ENCODE data around the gene RAB42. TPM values are rescaled to one million over a fixed set of nuclear protein-coding genes. Genes with fewer than 3 reads are reported as not detected.

Gene RAB42
- total RNA-seq, 4 donors from 2014 or later = 1.8 to 6.6 (median 4.6) TPM

DNA sequence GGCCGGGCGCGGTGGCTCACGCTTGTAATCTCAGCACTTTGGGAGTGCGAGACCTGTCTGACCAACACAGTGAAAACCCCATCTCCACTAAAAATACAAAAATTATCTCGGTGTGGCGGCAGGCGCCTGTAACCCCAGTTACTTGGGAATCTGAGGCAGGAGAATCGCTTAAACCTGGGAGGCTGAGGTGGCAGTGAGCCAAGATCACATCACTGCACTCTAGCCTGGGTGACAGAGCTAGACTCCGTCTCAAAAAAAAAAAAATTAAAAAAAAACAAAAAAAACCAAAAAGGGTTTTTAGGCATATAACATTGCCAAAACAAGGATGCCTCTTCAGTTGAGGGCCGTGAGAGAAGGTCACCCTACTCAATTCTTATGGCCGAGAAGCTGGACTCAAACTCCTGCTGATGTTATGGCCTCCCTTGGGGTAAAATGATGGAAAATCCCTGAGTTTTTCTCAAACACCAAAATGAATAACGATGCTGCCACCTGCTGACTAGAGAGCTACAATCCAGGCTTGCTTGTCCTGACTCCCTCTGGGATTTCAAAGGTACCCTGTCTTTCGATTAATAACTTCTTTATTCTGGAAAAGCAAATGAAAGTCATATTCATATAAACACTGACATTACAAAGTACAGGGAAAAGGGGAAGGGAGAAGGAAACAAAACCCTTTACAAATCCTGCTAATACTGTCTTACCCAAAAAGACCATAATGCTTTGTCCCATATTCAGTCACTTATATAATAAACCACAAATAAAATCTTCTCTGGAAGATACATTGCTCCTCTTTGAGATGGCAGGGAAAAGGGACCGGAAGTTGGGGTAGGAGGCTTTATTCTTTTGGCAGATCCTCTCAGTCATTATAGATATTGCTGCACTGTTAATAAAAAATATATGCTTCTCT lies 10.7 kb downstream of the RAB42 start:
- TF ChIP-seq POLR2A (IDR thresholded peaks at IDR 0.05) = no peak
- TF ChIP-seq, protein P1, sequence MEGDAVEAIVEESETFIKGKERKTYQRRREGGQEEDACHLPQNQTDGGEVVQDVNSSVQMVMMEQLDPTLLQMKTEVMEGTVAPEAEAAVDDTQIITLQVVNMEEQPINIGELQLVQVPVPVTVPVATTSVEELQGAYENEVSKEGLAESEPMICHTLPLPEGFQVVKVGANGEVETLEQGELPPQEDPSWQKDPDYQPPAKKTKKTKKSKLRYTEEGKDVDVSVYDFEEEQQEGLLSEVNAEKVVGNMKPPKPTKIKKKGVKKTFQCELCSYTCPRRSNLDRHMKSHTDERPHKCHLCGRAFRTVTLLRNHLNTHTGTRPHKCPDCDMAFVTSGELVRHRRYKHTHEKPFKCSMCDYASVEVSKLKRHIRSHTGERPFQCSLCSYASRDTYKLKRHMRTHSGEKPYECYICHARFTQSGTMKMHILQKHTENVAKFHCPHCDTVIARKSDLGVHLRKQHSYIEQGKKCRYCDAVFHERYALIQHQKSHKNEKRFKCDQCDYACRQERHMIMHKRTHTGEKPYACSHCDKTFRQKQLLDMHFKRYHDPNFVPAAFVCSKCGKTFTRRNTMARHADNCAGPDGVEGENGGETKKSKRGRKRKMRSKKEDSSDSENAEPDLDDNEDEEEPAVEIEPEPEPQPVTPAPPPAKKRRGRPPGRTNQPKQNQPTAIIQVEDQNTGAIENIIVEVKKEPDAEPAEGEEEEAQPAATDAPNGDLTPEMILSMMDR (IDR thresholded peaks at IDR 0.05) = peak; percentile 25 to 84 (median 62)
- H3K4me1 ChIP-seq = no peaks in the 10 kb centered on the region
- H3K9me3 ChIP-seq = no peaks in the 10 kb centered on the region
- H3K4me3 ChIP-seq = no peak overlapping the region
- H3K27me3 ChIP-seq = no peaks in the 10 kb centered on the region
- H3K36me3 ChIP-seq = peaks cover 0 to 57% (median 0%) of the 10 kb centered on the region in 3 donors
- no peak overlapping the region for H3K27ac ChIP-seq
- DNase-seq = peak in 2 of 3 donors; percentile 29 to 77

DNA sequence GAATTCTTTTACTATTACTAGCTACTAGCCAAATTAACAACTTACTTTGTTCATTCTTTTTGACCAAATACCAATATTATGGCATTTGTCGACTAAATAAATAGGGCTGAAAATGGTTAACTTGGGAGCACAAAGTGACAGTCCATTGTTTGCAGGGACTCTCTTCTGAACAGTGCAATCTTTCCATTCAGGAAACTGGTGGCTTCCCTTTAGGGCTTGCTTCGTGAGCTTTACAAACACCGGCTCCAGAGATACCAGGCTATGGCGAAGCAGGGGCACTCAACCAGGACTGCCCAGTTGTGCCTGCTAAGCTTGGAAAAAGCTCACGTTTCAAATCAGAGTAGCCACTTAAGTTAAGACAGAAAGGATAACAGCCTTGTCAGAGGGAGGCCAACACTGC lies 12.3 kb downstream of the RAB42 start:
- H3K27me3 ChIP-seq = no peaks in the 10 kb centered on the region
- H3K36me3 ChIP-seq = peaks cover 0 to 71% (median 0%) of the 10 kb centered on the region in 3 donors
- DNase-seq = no peak
- no peaks in the 10 kb centered on the region for H3K9me3 ChIP-seq
- H3K4me3 ChIP-seq = no peak overlapping the region
- H3K4me1 ChIP-seq = no peaks in the 10 kb centered on the region
- TF ChIP-seq, protein P1 (IDR thresholded peaks at IDR 0.05) = no peak
- TF ChIP-seq POLR2A (IDR thresholded peaks at IDR 0.05) = no peak
- no peak overlapping the region for H3K27ac ChIP-seq

DNA sequence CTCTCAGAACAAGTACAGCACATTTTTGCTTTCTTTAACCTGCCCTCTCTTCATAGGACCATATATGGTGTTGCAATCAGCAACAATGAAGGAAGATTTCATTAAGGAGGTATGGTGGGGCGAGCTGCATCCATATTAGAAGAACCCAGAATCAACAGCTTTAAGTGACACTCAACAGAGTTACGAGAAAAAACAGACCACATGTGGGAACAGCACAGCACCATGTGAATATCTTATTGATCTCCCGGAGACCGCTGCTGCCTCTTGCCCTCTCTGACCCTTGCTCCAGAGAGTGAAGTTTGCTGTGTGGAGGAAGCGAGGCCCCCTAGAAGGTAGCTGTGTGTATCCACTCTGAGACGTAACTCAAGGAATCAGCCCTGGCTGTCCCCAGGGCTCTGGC lies 12.9 kb downstream of the RAB42 start:
- TF ChIP-seq POLR2A (IDR thresholded peaks at IDR 0.05) = no peak
- TF ChIP-seq, protein P1 (IDR thresholded peaks at IDR 0.05) = no peak
- no peak for DNase-seq
- no peaks in the 10 kb centered on the region for H3K27me3 ChIP-seq
- no peak overlapping the region for H3K4me3 ChIP-seq
- H3K4me1 ChIP-seq = no peaks in the 10 kb centered on the region
- no peak overlapping the region for H3K27ac ChIP-seq
- H3K9me3 ChIP-seq = no peaks in the 10 kb centered on the region
- peaks cover 0 to 76% (median 0%) of the 10 kb centered on the region in 3 donors for H3K36me3 ChIP-seq

DNA sequence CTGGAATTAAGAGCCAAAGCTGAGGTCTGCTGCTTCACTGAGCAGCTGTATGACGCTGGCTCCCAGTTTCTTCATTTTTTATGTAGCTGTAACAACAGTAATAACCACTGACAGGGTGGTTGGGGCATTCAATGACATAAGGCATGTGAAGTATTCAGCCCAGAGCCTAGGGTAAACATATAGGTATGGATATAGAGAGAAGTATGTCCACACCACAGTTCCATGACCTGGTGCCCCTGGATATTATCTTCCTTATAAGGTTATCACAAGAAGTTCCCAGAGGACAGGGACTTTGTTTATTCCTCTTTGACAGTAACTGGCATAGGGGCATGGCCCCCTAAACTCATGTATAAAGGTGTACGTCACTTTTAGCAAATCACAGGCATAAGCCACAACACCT lies 14.7 kb downstream of the RAB42 start:
- H3K9me3 ChIP-seq = no peaks in the 10 kb centered on the region
- H3K27ac ChIP-seq = no peak overlapping the region
- no peaks in the 10 kb centered on the region for H3K4me1 ChIP-seq
- H3K36me3 ChIP-seq = peaks cover 0 to 94% (median 0%) of the 10 kb centered on the region in 3 donors
- TF ChIP-seq, protein P1 (IDR thresholded peaks at IDR 0.05) = no peak
- no peak for TF ChIP-seq POLR2A (IDR thresholded peaks at IDR 0.05)
- no peaks in the 10 kb centered on the region for H3K27me3 ChIP-seq
- H3K4me3 ChIP-seq = no peak overlapping the region
- no peak for DNase-seq

DNA sequence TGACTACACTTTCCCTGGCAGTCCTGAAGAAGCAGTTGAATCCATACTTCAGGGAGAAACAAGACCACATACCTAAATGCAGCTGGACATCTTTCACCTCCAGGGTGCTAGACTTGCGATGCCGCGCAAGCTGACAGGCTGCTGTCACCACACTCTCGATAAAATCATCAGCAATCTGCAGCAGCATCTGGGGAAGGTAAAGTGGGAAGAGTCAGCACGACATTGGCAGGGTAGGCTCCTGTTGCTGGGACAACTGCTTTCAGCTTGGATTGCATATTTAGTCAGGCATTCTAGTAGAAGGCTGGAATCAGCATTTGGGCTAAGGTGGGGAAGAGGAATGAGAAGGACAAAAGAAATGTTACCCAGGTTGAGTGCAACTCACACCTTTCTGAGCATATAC lies 21.1 kb downstream of the RAB42 start:
- H3K27me3 ChIP-seq = no peaks in the 10 kb centered on the region
- H3K4me1 ChIP-seq = no peaks in the 10 kb centered on the region
- H3K27ac ChIP-seq = no peak overlapping the region
- peaks cover 0 to 95% (median 0%) of the 10 kb centered on the region in 3 donors for H3K36me3 ChIP-seq
- no peak for TF ChIP-seq POLR2A (IDR thresholded peaks at IDR 0.05)
- no peak for DNase-seq
- no peaks in the 10 kb centered on the region for H3K9me3 ChIP-seq
- H3K4me3 ChIP-seq = no peak overlapping the region

DNA sequence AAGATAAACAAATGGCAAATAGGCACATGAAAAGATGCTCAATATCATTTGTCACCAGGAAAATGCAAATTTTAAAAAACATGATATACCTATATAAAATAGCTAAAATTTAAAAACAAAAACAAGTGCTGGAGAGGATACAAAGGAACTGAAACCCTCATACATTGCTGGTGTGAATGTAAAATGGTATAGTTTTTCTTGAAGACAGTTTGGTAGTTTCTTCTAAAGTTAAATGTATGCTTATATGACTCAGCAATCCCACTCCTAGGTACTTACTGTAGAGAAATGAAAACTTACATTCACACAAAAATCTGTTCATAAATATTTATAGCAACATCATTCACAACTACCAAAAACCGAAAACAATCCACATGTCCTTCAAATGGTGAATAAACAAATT lies 39.6 kb downstream of the RAB42 start:
- Histone ChIP-seq H3K4me3 (no peak overlapping the region), H3K36me3 (no peaks in the 10 kb centered on the region), H3K9me3 (no peaks in the 10 kb centered on the region), H3K27ac (no peak overlapping the region), H3K4me1 (no peaks in the 10 kb centered on the region), H3K27me3 (no peaks in the 10 kb centered on the region)
- DNase-seq = no peak
- TF ChIP-seq POLR2A (IDR thresholded peaks at IDR 0.05) = no peak
- TF ChIP-seq, protein P1 (IDR thresholded peaks at IDR 0.05) = no peak
